ENCODE measurements around the gene ADGRA1.

GRCh38 chr10:133104068-133104962, 16.6 kb downstream of the ADGRA1 start:
- no peak for TF ChIP-seq CTCF (conservative IDR thresholded peaks at IDR 0.05 in 1 of 2, IDR thresholded peaks at IDR 0.05 in 1 of 2; ENCODE audit: low read depth in 1 of 2, low read length in 2 of 2)
- TF ChIP-seq EZH2 (IDR thresholded peaks at IDR 0.05; ENCODE audit: low read length, missing control alignments): no peak
